Measurements from ENCODE around the gene MAP1LC3B.

DNA sequence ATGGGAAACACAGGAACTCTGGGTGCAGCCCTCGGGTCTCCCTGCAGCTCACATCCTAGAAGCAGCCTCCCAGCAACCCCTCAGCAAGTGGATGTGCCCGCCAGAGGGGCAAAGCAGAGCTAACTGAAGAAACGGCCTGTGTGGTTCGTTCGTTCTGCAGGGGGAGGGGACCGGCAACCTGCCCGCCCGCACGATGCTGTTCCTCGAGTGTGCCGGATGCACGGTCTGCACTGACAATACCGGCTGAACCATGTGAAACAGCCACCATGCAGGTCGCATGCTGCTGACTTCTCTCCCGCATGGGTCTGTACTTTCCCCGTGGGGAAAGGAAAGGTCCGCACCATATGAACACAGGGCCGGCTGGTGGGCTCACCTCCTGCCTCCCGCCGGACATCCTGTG lies 49.6 kb upstream of the MAP1LC3B start:
- TF ChIP-seq, protein P1, sequence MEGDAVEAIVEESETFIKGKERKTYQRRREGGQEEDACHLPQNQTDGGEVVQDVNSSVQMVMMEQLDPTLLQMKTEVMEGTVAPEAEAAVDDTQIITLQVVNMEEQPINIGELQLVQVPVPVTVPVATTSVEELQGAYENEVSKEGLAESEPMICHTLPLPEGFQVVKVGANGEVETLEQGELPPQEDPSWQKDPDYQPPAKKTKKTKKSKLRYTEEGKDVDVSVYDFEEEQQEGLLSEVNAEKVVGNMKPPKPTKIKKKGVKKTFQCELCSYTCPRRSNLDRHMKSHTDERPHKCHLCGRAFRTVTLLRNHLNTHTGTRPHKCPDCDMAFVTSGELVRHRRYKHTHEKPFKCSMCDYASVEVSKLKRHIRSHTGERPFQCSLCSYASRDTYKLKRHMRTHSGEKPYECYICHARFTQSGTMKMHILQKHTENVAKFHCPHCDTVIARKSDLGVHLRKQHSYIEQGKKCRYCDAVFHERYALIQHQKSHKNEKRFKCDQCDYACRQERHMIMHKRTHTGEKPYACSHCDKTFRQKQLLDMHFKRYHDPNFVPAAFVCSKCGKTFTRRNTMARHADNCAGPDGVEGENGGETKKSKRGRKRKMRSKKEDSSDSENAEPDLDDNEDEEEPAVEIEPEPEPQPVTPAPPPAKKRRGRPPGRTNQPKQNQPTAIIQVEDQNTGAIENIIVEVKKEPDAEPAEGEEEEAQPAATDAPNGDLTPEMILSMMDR (conservative IDR thresholded peaks at IDR 0.05; ENCODE audit: low read length), result no peak
- no peak for TF ChIP-seq EZH2phosphoT487 (IDR thresholded peaks at IDR 0.05; ENCODE audit: borderline replicate concordance)

All from Loucy (cell line).